ENCODE measurements around the gene MAN1B1. TPM values are rescaled to one million over a fixed set of nuclear protein-coding genes. Genes with fewer than 3 reads are reported as not detected.

The MAN1B1 gene
- total RNA-seq, 1 experiment from 2014 or later = 46.5 TPM

DNA sequence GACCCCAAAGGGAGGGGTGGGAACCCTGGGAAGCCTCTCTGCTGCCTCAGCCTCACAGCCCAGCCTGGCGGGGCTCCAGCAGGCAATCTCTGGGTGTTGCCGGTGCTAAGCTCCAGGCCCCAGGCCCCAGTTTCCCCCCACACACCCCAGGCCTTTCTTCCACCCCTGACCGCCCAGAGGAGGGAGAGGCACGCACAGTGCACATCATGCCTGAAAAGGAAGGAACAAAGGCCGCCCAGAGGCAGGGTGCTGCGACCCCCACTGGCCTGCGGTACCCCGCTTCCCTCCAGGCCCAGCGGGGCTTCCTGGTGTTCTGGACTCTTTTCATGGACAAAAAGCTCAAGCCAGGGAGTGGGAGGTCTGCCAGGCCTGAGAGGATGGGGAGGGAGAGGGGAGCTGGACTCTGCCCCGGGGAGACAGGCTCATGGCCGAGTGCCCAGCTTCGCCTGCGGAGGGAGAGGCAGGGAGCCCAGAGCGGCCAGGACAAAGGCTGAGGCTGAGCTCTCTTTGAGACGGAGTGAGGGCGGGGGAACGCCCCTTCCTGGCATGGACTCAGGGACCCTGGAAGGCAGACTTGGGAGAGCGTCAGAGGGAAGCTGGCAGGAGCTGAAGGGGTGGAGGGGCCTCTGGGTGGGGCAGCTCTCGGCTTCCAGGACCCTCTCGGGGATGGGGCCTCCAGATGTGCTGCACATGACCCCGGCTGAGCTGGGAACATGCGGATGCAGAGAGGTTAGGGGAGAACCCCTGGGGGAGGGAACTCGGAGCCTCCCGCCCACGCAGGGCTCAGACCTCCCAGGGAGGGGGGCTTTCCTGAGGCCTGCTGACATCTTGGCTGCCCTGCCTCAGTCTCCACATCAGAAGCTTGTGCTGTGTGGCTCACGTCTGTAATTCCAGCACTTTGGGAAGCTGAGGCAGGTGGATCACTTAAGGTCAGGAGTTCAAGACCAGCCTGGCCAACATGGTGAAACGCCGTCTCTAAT lies 31.1 kb upstream of the MAN1B1 start:
- intact Hi-C loops (cut with micrococcal nuclease) = no loop called here
- Mint-ChIP-seq H3K27ac (ENCODE audit: low read depth, unreplicated experiment) (no peak overlapping the region), H3K27me3 (ENCODE audit: insufficient read depth, unreplicated experiment) (no peaks in the 10 kb centered on the region), H3K4me1 (ENCODE audit: insufficient read depth, unreplicated experiment) (peaks cover 7% of the 10 kb centered on the region), H3K4me3 (ENCODE audit: unreplicated experiment) (peak overlapping the region; percentile 49), H3K36me3 (ENCODE audit: insufficient read depth, unreplicated experiment) (no peaks in the 10 kb centered on the region), H3K9me3 (ENCODE audit: unreplicated experiment) (no peaks in the 10 kb centered on the region)
- CTCF ChIA-PET = interaction anchor here (0.7 to 2.1 kb wide), 6 partner anchors 9 to 26 kb away, joined by 4 to 27 read pairs (median 8); partner anchors contain the start of gene NPDC1
- POLR2A ChIA-PET = interaction anchor here (0.5 to 2.5 kb wide), 7 partner anchors 9 to 1197 kb away, joined by 3 to 14 read pairs (median 4); partner anchors contain the start of genes MAN1B1, MRPL41 and TUBB4B
- DNase-seq (ENCODE audit: unreplicated experiment) = peak; percentile 94
- BruUV-seq (replicated peaks) = no TSS peak
- TF ChIP-seq, protein P1, sequence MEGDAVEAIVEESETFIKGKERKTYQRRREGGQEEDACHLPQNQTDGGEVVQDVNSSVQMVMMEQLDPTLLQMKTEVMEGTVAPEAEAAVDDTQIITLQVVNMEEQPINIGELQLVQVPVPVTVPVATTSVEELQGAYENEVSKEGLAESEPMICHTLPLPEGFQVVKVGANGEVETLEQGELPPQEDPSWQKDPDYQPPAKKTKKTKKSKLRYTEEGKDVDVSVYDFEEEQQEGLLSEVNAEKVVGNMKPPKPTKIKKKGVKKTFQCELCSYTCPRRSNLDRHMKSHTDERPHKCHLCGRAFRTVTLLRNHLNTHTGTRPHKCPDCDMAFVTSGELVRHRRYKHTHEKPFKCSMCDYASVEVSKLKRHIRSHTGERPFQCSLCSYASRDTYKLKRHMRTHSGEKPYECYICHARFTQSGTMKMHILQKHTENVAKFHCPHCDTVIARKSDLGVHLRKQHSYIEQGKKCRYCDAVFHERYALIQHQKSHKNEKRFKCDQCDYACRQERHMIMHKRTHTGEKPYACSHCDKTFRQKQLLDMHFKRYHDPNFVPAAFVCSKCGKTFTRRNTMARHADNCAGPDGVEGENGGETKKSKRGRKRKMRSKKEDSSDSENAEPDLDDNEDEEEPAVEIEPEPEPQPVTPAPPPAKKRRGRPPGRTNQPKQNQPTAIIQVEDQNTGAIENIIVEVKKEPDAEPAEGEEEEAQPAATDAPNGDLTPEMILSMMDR (IDR thresholded peaks at IDR 0.05; ENCODE audit: unreplicated experiment) = no peak

DNA sequence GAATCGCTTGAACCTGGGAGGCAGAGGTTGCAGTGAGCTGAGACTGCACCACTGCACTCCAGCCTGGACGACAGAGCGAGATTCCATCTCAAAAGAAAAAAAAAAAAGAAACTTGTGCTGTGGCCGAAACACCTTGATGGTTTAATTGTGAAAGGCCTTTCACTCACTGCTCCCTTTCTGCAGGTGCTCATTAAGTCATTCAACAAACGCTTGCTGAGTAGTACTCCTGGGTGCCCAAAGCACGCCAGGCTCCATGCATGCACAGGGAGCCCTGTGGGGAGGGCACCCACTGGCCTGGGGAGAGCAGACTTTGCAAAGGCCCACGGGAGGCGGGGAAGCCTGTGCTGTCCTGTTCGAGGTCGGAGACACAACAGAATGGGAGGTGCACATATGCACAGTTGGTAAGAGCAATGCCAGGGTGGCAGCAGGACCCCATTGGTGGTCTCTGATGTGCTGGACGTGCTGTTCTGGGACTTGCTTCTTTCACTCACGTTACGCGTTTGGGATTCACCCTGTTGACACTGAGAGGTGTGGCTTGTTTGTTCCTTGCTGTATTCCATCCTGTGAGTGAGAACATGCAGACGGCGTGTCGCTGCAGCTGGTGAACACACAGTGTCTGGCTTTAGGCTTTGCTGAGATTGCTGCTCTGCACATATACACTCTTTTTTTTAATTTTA lies 29.9 kb upstream of the MAN1B1 start:
- H3K27ac Mint-ChIP-seq (ENCODE audit: low read depth, unreplicated experiment) = no peak overlapping the region
- no peaks in the 10 kb centered on the region for H3K36me3 Mint-ChIP-seq (ENCODE audit: insufficient read depth, unreplicated experiment)
- POLR2A ChIA-PET = interaction anchor here (2.2 to 2.5 kb wide), 2 partner anchors 10 to 29 kb away, joined by 11 to 14 read pairs; partner anchors contain the start of gene MAN1B1
- intact Hi-C loops (cut with micrococcal nuclease) = no loop called here
- TF ChIP-seq, protein P1 (IDR thresholded peaks at IDR 0.05; ENCODE audit: unreplicated experiment) = no peak
- no peaks in the 10 kb centered on the region for H3K9me3 Mint-ChIP-seq (ENCODE audit: unreplicated experiment)
- CTCF ChIA-PET = interaction anchor here (1.3 to 3.4 kb wide), 5 partner anchors 8 to 28 kb away, joined by 7 to 27 read pairs (median 18); partner anchors contain the start of gene NPDC1
- DNase-seq (ENCODE audit: unreplicated experiment) = no peak
- H3K4me3 Mint-ChIP-seq (ENCODE audit: unreplicated experiment) = no peak overlapping the region
- no peaks in the 10 kb centered on the region for H3K27me3 Mint-ChIP-seq (ENCODE audit: insufficient read depth, unreplicated experiment)
- BruUV-seq (replicated peaks) = no TSS peak
- peaks cover 7% of the 10 kb centered on the region for H3K4me1 Mint-ChIP-seq (ENCODE audit: insufficient read depth, unreplicated experiment)

DNA sequence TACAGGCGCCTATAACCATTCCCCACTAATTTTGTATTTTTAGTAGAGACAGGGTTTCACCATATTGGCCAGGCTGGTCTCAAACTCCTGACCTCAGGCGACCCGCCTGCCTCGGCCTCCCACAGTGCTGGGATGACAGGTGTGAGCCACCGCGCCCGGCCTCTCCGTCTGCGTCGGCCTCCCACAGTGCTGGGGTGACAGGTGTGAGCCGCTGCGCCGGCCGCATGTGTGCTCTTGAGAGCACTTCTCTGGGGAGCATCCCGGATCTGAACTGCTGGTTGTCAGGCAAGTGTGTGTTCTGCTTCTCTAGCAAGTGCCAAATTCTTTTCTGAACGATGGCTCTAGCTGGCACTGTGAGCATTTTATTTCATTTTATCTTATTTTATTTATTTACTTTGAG lies 29.2 kb upstream of the MAN1B1 start:
- intact Hi-C loops (cut with micrococcal nuclease) = no loop called here
- Mint-ChIP-seq H3K9me3 (ENCODE audit: unreplicated experiment) (no peaks in the 10 kb centered on the region), H3K4me3 (ENCODE audit: unreplicated experiment) (no peak overlapping the region), H3K4me1 (ENCODE audit: insufficient read depth, unreplicated experiment) (peaks cover 13% of the 10 kb centered on the region), H3K36me3 (ENCODE audit: insufficient read depth, unreplicated experiment) (no peaks in the 10 kb centered on the region), H3K27ac (ENCODE audit: low read depth, unreplicated experiment) (no peak overlapping the region), H3K27me3 (ENCODE audit: insufficient read depth, unreplicated experiment) (no peaks in the 10 kb centered on the region)
- DNase-seq (ENCODE audit: unreplicated experiment) = no peak
- no TSS peak for BruUV-seq (replicated peaks)
- TF ChIP-seq, protein P1 (IDR thresholded peaks at IDR 0.05; ENCODE audit: unreplicated experiment) = no peak
- POLR2A ChIA-PET = no interaction called here
- CTCF ChIA-PET = interaction anchor here (0.6 to 3.4 kb wide), 4 partner anchors 9 to 332 kb away, joined by 3 to 18 read pairs (median 4); no protein-coding TSS in a partner anchor

Measured in MCF 10A (cell line).